HepG2 (cell line): Measurements from ENCODE around the gene P4HA1. TPM values are rescaled to one million over a fixed set of nuclear protein-coding genes. Genes with fewer than 3 reads are reported as not detected.

Experiments used
- ESRRA ChIP-seq: sonication (generic); formaldehyde crosslinking; IDR thresholded peaks from 2 replicates; pipeline ENCODE4 v1.5.1; 2020; ENCODE audit warnings: mild to moderate bottlenecking, low read depth, missing genetic modification reagents
- FOXK1 ChIP-seq: sonication (generic); formaldehyde crosslinking; IDR thresholded peaks from 2 replicates; pipeline ENCODE4 v1.4.0; 2020; ENCODE audit warnings: low read depth, missing genetic modification reagents, borderline replicate concordance
- ISL2 ChIP-seq: sonication (generic); formaldehyde crosslinking; IDR thresholded peaks from 2 replicates; pipeline ENCODE4 v1.5.0; 2020; ENCODE audit warnings: missing genetic modification reagents
- KLF16 ChIP-seq, 2 experiments: sonication (generic) in 1 of 2; formaldehyde crosslinking in 1 of 2; IDR thresholded peaks; 2 replicates each; pipeline versions ENCODE4 v1.6.1 to v1.8.0; 2016 to 2023; ENCODE audit warnings: missing genetic modification reagents in 2 of 2, missing compliant biosample characterization in 1 of 2
- ONECUT2 ChIP-seq: sonication (generic); formaldehyde crosslinking; IDR thresholded peaks from 2 replicates; pipeline ENCODE4 v1.4.0; 2020; ENCODE audit warnings: missing genetic modification reagents
- PPARG ChIP-seq: conservative IDR thresholded peaks from 2 replicates; pipeline ENCODE4 v1.6.1; 2016; ENCODE audit warnings: missing biosample characterization, missing genetic modification reagents
- SALL1 ChIP-seq: sonication (generic); formaldehyde crosslinking; IDR thresholded peaks from 2 replicates; pipeline ENCODE4 v1.8.0; 2022; ENCODE audit warnings: mild to moderate bottlenecking, missing genetic modification reagents
- TBX2 ChIP-seq: sonication (generic); formaldehyde crosslinking; IDR thresholded peaks from 2 replicates; pipeline ENCODE4 v1.5.0; 2020; ENCODE audit warnings: missing genetic modification reagents, mild to moderate bottlenecking, borderline replicate concordance
- TBX3 ChIP-seq: fragments of 450-650 bp; IDR thresholded peaks from 2 replicates; pipeline ENCODE4 v1.6.1; 2017; ENCODE audit warnings: antibody characterized with exemption, mild to moderate bottlenecking, inconsistent platforms, borderline replicate concordance
- ZBTB7B ChIP-seq: sonication (generic); formaldehyde crosslinking; IDR thresholded peaks from 2 replicates; pipeline ENCODE4 v1.4.0; 2020; ENCODE audit warnings: missing genetic modification reagents
- ZNF12 ChIP-seq: sonication (generic); formaldehyde crosslinking; IDR thresholded peaks from 2 replicates; pipeline ENCODE4 v1.5.0; 2020; ENCODE audit warnings: missing genetic modification reagents
- ZNF205 ChIP-seq: IDR thresholded peaks from 2 replicates; pipeline ENCODE4 v1.6.1; 2018; ENCODE audit warnings: missing biosample characterization, missing genetic modification reagents
- ZNF616 ChIP-seq: sonication (generic); formaldehyde crosslinking; IDR thresholded peaks from 2 replicates; pipeline ENCODE4 v1.5.0; 2020; ENCODE audit warnings: low read depth, mild to moderate bottlenecking, missing genetic modification reagents
- polyA plus RNA-seq, 8 experiments: library from polyadenylated mRNA; depleted of rRNA in 3 of 8; stranded (reverse) in 7 of 8; unstranded in 1 of 8; fragments of >200 nt; fragmentation: Illumina TruSeq in 4 of 8; extraction: Trizol in 4 of 8; gene quantifications; 2 replicates each; pipeline versions ENCODE4 v1.2.1 to v1.2.3, GENCODE V29; 2011 to 2016; ENCODE audit warnings: low read depth in 4 of 8, missing spikeins in 1 of 8, mixed read lengths in 1 of 8; ENCODE audit not compliant: insufficient read depth in 1 of 8
- total RNA-seq, 5 experiments: library from RNA; depleted of rRNA; stranded (reverse); fragments of >200 nt; fragmentation: Illumina TruSeq; extraction: Trizol; gene quantifications; 2 replicates each; pipeline ENCODE4 v1.2.3, GENCODE V29; 2016; ENCODE audit warnings: low read depth in 1 of 5
- TF ChIP-seq, protein P1 (sequence below): sonication (generic); formaldehyde crosslinking; IDR thresholded peaks from 2 replicates; pipeline ENCODE4 v1.4.0; 2020; ENCODE audit warnings: missing genetic modification reagents, mild to moderate bottlenecking, borderline replicate concordance
- TF ChIP-seq, protein P2 (sequence below): IDR thresholded peaks from 2 replicates; pipeline ENCODE4 v1.4.0; 2020; ENCODE audit warnings: mild to moderate bottlenecking, missing genetic modification reagents
- TF ChIP-seq, protein P3 (sequence below): sonication (generic); formaldehyde crosslinking; conservative IDR thresholded peaks from 2 replicates; pipeline ENCODE4 v1.8.1; 2023; ENCODE audit warnings: missing genetic modification reagents

Gene P4HA1
- total and polyA plus RNA-seq, 2 of the 13 experiments (the other 11 are each of a cell fraction or from before 2014, with no cell fraction given): 63.1 to 196 TPM

DNA sequence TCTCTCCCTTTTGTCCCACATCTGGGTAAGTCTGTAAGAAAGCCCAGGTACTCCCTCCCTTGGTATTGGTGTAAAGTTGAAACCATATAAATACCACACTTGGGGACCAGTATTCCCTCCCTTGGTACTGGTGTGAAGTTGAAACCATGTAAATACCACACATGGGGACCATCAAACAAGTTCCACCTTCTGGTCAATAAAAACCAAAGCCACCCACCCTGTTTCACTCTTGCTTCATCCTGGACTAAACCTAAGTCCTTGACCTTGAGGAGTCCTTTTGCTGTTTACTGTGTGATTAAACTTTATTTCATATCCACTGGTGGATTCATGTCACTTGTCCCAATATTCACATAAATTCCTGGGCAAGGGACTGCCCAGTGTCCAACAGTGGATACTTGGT, 8.4 kb downstream of the P4HA1 start (continued):
- TF ChIP-seq FOXK1: 0 out of 2 replicates have a peak, but pooled peaks have one; percentile 56
- TF ChIP-seq TBX2 (CRISPR knock-in tag): peak; percentile 55; the same call in 1 of the 2 replicates
- TF ChIP-seq, protein P1, sequence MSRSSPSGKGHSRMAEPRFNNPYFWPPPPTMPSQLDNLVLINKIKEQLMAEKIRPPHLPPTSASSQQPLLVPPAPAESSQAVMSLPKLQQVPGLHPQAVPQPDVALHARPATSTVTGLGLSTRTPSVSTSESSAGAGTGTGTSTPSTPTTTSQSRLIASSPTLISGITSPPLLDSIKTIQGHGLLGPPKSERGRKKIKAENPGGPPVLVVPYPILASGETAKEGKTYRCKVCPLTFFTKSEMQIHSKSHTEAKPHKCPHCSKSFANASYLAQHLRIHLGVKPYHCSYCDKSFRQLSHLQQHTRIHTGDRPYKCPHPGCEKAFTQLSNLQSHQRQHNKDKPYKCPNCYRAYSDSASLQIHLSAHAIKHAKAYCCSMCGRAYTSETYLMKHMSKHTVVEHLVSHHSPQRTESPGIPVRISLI (CRISPR knock-in tag): 0 out of 2 replicates have a peak, but pooled peaks have one; percentile 22
- TF ChIP-seq ESRRA: peak; percentile 82
- TF ChIP-seq ONECUT2 (CRISPR knock-in tag): peak; percentile 67
- no peak for TF ChIP-seq ZNF616 (CRISPR knock-in tag)
- peak in 1 of 2 experiments; percentile 70; a peak in 2 of 4 replicates for TF ChIP-seq KLF16 (CRISPR knock-in tag; IDR thresholded peaks at IDR 0.05)
- 0 out of 2 replicates have a peak, but pooled peaks have one; percentile 61 for TF ChIP-seq ISL2 (CRISPR knock-in tag)
- TF ChIP-seq, protein P2, sequence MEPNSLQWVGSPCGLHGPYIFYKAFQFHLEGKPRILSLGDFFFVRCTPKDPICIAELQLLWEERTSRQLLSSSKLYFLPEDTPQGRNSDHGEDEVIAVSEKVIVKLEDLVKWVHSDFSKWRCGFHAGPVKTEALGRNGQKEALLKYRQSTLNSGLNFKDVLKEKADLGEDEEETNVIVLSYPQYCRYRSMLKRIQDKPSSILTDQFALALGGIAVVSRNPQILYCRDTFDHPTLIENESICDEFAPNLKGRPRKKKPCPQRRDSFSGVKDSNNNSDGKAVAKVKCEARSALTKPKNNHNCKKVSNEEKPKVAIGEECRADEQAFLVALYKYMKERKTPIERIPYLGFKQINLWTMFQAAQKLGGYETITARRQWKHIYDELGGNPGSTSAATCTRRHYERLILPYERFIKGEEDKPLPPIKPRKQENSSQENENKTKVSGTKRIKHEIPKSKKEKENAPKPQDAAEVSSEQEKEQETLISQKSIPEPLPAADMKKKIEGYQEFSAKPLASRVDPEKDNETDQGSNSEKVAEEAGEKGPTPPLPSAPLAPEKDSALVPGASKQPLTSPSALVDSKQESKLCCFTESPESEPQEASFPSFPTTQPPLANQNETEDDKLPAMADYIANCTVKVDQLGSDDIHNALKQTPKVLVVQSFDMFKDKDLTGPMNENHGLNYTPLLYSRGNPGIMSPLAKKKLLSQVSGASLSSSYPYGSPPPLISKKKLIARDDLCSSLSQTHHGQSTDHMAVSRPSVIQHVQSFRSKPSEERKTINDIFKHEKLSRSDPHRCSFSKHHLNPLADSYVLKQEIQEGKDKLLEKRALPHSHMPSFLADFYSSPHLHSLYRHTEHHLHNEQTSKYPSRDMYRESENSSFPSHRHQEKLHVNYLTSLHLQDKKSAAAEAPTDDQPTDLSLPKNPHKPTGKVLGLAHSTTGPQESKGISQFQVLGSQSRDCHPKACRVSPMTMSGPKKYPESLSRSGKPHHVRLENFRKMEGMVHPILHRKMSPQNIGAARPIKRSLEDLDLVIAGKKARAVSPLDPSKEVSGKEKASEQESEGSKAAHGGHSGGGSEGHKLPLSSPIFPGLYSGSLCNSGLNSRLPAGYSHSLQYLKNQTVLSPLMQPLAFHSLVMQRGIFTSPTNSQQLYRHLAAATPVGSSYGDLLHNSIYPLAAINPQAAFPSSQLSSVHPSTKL (CRISPR knock-in tag): peak; percentile 84
- TF ChIP-seq SALL1: peak; percentile 80; the same call in 1 of the 2 replicates
- no peak for TF ChIP-seq ZNF205 (CRISPR knock-in tag)
- TF ChIP-seq PPARG (CRISPR knock-in tag): peak; percentile 60; the same call in 1 of the 2 replicates
- TF ChIP-seq, protein P3, sequence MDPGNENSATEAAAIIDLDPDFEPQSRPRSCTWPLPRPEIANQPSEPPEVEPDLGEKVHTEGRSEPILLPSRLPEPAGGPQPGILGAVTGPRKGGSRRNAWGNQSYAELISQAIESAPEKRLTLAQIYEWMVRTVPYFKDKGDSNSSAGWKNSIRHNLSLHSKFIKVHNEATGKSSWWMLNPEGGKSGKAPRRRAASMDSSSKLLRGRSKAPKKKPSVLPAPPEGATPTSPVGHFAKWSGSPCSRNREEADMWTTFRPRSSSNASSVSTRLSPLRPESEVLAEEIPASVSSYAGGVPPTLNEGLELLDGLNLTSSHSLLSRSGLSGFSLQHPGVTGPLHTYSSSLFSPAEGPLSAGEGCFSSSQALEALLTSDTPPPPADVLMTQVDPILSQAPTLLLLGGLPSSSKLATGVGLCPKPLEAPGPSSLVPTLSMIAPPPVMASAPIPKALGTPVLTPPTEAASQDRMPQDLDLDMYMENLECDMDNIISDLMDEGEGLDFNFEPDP: 0 out of 2 replicates have a peak, but pooled peaks have one; percentile 83
- peak; percentile 39; the same call in 1 of the 2 replicates for TF ChIP-seq ZBTB7B (CRISPR knock-in tag)
- no peak for TF ChIP-seq ZNF12
- peak; percentile 69; the same call in 1 of the 2 replicates for TF ChIP-seq TBX3
